ENCODE results near the gene USP38. TPM values are rescaled to one million over a fixed set of nuclear protein-coding genes. Genes with fewer than 3 reads are reported as not detected.

The USP38 gene
- total and polyA plus RNA-seq, 3 experiments from 2014 or later = 20.0 to 28.9 (median 28.8) TPM

DNA sequence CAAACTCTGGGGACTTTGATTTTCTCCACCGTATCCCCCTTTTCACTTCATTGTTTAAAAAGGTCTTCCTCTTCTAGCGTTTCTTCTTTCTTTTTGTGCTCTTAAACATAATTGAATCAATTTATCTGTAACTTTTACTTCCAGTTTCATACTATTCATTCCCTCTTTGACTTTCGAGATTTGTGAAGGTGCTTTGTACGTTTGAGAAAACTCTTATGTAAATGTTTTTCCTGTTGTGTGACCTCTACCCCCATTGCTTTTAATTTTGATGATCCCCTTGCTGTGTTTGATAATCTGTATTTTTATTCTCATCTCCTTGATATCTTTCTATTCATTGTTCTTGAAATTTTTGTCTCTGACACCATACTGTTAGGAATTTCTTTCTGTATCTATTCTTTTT is 4.8 kb downstream of the USP38 start:
- DNase-seq = no peak
- Mint-ChIP-seq H3K36me3 (peaks cover 0 to 77% (median 14%) of the 10 kb centered on the region in 3 donors), H3K4me3 (peak overlapping the region; percentile 56 to 95 (median 91)), H3K9me3 (no peaks in the 10 kb centered on the region), H3K27me3 (no peaks in the 10 kb centered on the region), H3K27ac (peak overlapping the region; percentile 0 to 95 (median 45)), H3K4me1 (peaks cover 64 to 80% (median 67%) of the 10 kb centered on the region in 3 donors)
- H3K27me3 ChIP-seq (ENCODE audit: insufficient read depth, low read length, poor library complexity, severe bottlenecking) = no peaks in the 10 kb centered on the region
- peaks cover 43% of the 10 kb centered on the region for H3K4me1 ChIP-seq (ENCODE audit: insufficient read depth, low read length)
- H3K9me3 ChIP-seq (ENCODE audit: low read length) = no peaks in the 10 kb centered on the region
- ChIA-PET POLR2A (no interaction called here), CTCF (no interaction called here)
- H3K27ac ChIP-seq (ENCODE audit: low read depth, low read length) = no peak overlapping the region
- H3K4me3 ChIP-seq (ENCODE audit: low read length) = no peak overlapping the region
- H3K36me3 ChIP-seq (ENCODE audit: insufficient read depth, low read length) = peaks cover 17% of the 10 kb centered on the region

DNA sequence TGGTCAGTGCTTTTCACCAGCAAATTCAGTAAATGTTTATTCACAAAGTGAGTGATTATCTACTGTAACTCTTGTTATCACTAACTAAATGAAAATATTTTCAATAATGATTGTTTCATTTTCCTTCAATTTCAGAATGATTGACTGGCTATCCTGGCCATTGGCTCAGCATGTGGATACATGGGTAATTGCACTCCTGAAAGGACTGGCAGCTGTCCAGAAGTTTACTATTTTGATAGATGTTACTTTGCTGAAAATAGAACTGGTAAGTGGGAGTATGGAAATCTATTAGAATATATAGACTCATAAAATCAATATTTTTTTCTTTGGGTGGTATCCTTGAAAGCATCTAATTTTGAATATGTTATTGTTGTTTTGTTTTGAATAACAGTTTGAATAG is 10.9 kb downstream of the USP38 start:
- H3K36me3 Mint-ChIP-seq = peaks cover 22 to 93% (median 42%) of the 10 kb centered on the region in 3 donors
- Histone ChIP-seq H3K9me3 (ENCODE audit: low read length) (no peaks in the 10 kb centered on the region), H3K4me3 (ENCODE audit: low read length) (no peak overlapping the region), H3K27ac (ENCODE audit: low read depth, low read length) (no peak overlapping the region), H3K27me3 (ENCODE audit: insufficient read depth, low read length, poor library complexity, severe bottlenecking) (no peaks in the 10 kb centered on the region), H3K4me1 (ENCODE audit: insufficient read depth, low read length) (peaks cover 13% of the 10 kb centered on the region), H3K36me3 (ENCODE audit: insufficient read depth, low read length) (peaks cover 58% of the 10 kb centered on the region)
- no peaks in the 10 kb centered on the region for H3K9me3 Mint-ChIP-seq
- no peak overlapping the region for H3K4me3 Mint-ChIP-seq
- H3K27me3 Mint-ChIP-seq = no peaks in the 10 kb centered on the region
- ChIA-PET POLR2A (no interaction called here), CTCF (no interaction called here)
- no peak for DNase-seq
- H3K4me1 Mint-ChIP-seq = peaks cover 37 to 65% (median 50%) of the 10 kb centered on the region in 3 donors
- peak overlapping the region in 1 of 8 donors; percentile 15 for H3K27ac Mint-ChIP-seq

DNA sequence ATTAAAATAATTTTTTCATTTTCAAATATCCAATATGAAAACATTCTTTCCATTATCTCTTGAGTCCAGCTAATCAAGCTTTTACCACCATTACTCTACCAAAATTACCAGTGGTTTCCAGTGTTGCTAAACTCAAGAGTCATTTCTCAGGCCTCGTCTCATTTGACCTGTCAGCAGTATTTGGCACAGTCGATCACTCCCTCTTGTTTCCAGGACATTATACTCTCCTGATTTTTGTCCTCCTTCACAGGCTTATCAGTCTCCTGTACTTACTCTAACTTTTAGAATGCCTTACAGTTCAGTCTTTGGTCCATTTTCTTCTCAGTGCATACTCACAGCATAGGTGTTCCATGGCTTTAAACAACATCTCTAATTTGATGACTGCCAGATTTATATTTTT is 11.6 kb downstream of the USP38 start:
- Histone ChIP-seq H3K27me3 (ENCODE audit: insufficient read depth, low read length, poor library complexity, severe bottlenecking) (no peaks in the 10 kb centered on the region), H3K9me3 (ENCODE audit: low read length) (no peaks in the 10 kb centered on the region), H3K36me3 (ENCODE audit: insufficient read depth, low read length) (peaks cover 52% of the 10 kb centered on the region), H3K27ac (ENCODE audit: low read depth, low read length) (no peak overlapping the region), H3K4me1 (ENCODE audit: insufficient read depth, low read length) (peaks cover 9% of the 10 kb centered on the region), H3K4me3 (ENCODE audit: low read length) (no peak overlapping the region)
- ChIA-PET CTCF (no interaction called here), POLR2A (no interaction called here)
- no peaks in the 10 kb centered on the region for H3K9me3 Mint-ChIP-seq
- peaks cover 38 to 65% (median 51%) of the 10 kb centered on the region in 3 donors for H3K4me1 Mint-ChIP-seq
- H3K27me3 Mint-ChIP-seq = no peaks in the 10 kb centered on the region
- peaks cover 22 to 93% (median 40%) of the 10 kb centered on the region in 3 donors for H3K36me3 Mint-ChIP-seq
- no peak overlapping the region for H3K4me3 Mint-ChIP-seq
- H3K27ac Mint-ChIP-seq = no peak overlapping the region
- no peak for DNase-seq

DNA sequence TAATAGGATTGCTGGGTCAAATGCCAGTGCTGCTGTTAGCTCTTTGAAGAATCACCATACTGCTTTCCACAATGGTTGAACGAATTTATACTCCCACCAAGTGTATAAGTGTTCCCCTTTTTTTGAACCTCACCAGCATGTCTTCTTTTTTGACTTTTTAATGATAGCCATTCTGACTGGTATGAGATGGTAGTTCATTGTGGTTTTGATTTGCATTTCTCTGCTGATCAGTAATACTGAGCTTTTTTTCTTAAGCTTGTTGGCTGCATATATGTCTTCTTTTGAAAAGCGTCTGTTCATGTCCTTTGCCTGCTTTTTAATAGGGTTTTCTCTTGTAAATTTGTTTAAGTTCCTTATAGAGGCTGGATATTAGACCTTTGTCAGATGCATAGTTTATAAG is 14.8 kb downstream of the USP38 start:
- H3K27ac Mint-ChIP-seq = peak overlapping the region in 2 of 8 donors; percentile 2 to 16

DNA sequence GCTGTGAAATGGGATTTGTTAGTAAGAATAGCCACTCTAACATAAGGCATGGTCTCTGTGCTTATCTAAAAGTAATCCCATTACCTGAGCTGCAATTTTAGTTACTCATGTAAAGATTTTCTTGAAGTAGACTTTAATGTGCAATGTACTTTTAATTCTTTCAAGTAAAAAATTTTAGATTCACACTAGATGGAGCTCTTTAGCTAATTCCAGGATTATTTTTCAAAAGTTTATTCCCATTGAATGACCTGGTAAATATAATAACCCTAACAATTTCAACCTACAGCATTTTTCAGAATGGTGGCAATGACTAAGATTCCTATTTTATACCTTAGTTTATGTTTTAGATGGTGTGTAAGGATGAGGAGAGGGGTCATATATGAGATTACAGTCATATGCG is 18.1 kb downstream of the USP38 start:
- peaks cover 14 to 90% (median 40%) of the 10 kb centered on the region in 3 donors for H3K36me3 Mint-ChIP-seq
- no peaks in the 10 kb centered on the region for H3K9me3 Mint-ChIP-seq
- Histone ChIP-seq H3K36me3 (ENCODE audit: insufficient read depth, low read length) (peaks cover 39% of the 10 kb centered on the region), H3K4me3 (ENCODE audit: low read length) (no peak overlapping the region), H3K27ac (ENCODE audit: low read depth, low read length) (no peak overlapping the region), H3K9me3 (ENCODE audit: low read length) (no peaks in the 10 kb centered on the region), H3K27me3 (ENCODE audit: insufficient read depth, low read length, poor library complexity, severe bottlenecking) (no peaks in the 10 kb centered on the region), H3K4me1 (ENCODE audit: insufficient read depth, low read length) (no peaks in the 10 kb centered on the region)
- ChIA-PET CTCF (interaction anchor here (0.7 kb wide), 1 partner anchor 17 kb away, joined by 3 read pairs; no protein-coding TSS in a partner anchor), POLR2A (no interaction called here)
- no peak overlapping the region for H3K4me3 Mint-ChIP-seq
- DNase-seq = no peak
- no peak overlapping the region for H3K27ac Mint-ChIP-seq
- H3K27me3 Mint-ChIP-seq = no peaks in the 10 kb centered on the region
- peaks cover 35 to 56% (median 41%) of the 10 kb centered on the region in 3 donors for H3K4me1 Mint-ChIP-seq

More for the DNA sequence above, 14.8 kb downstream of the USP38 start:
- H3K27me3 Mint-ChIP-seq = no peaks in the 10 kb centered on the region
- ChIA-PET POLR2A (no interaction called here), CTCF (no interaction called here)
- H3K36me3 ChIP-seq (ENCODE audit: insufficient read depth, low read length) = peaks cover 50% of the 10 kb centered on the region
- H3K9me3 Mint-ChIP-seq = no peaks in the 10 kb centered on the region
- peaks cover 22 to 90% (median 38%) of the 10 kb centered on the region in 3 donors for H3K36me3 Mint-ChIP-seq
- no peak for DNase-seq
- no peak overlapping the region for H3K4me3 Mint-ChIP-seq
- no peak overlapping the region for H3K4me3 ChIP-seq (ENCODE audit: low read length)
- H3K9me3 ChIP-seq (ENCODE audit: low read length) = no peaks in the 10 kb centered on the region
- peaks cover 36 to 52% (median 47%) of the 10 kb centered on the region in 3 donors for H3K4me1 Mint-ChIP-seq
- H3K27ac ChIP-seq (ENCODE audit: low read depth, low read length) = no peak overlapping the region
- no peaks in the 10 kb centered on the region for H3K4me1 ChIP-seq (ENCODE audit: insufficient read depth, low read length)
- H3K27me3 ChIP-seq (ENCODE audit: insufficient read depth, low read length, poor library complexity, severe bottlenecking) = no peaks in the 10 kb centered on the region

DNA sequence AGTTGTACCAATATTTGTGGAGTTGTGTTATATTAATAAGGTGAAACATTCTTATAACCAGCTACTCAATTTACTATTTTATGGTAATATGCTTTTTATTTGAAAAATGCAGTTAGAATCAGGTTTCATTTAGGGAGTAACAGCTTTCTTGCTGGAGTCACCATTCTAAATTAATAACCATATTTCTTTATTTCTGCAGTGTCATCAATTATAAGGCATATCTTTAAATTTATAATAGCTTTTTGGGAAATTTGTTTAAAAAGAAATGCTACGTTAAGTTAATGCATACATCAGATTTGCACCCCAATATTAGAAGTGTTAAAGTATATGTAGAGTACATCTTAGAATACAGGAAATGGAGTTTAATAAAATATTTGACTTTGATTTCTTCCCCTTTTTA is 18.9 kb downstream of the USP38 start:
- no peak overlapping the region for H3K4me3 ChIP-seq (ENCODE audit: low read length)
- H3K4me1 ChIP-seq (ENCODE audit: insufficient read depth, low read length) = no peaks in the 10 kb centered on the region
- POLR2A ChIA-PET = no interaction called here
- Mint-ChIP-seq H3K27me3 (no peaks in the 10 kb centered on the region), H3K36me3 (peaks cover 14 to 85% (median 36%) of the 10 kb centered on the region in 3 donors), H3K4me1 (peaks cover 34 to 55% (median 41%) of the 10 kb centered on the region in 3 donors), H3K4me3 (no peak overlapping the region), H3K27ac (no peak overlapping the region), H3K9me3 (no peaks in the 10 kb centered on the region)
- no peaks in the 10 kb centered on the region for H3K9me3 ChIP-seq (ENCODE audit: low read length)
- peaks cover 32% of the 10 kb centered on the region for H3K36me3 ChIP-seq (ENCODE audit: insufficient read depth, low read length)
- no peak overlapping the region for H3K27ac ChIP-seq (ENCODE audit: low read depth, low read length)
- CTCF ChIA-PET = interaction anchor here (0.7 kb wide), 1 partner anchor 18 kb away, joined by 3 read pairs; no protein-coding TSS in a partner anchor
- H3K27me3 ChIP-seq (ENCODE audit: insufficient read depth, low read length, poor library complexity, severe bottlenecking) = no peaks in the 10 kb centered on the region
- DNase-seq = no peak

DNA sequence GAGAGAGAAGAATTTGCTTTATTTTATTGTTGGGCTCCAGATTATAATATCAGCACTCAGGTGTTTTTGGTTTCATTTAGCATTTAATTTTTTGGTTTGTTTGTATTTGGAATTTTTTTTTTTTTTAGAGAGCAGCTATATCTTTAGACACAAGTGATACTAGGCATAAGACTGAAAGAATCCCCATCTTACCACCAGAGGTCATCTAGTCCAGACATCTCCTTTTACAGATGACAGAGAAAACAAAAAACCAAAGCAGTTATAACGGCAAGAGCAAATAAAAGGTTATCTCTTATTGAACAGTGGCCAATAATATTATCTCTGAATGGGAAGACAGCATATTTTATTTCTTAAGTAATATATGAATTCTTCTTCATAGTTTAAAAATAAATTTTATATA is 22.8 kb downstream of the USP38 start:
- H3K27ac Mint-ChIP-seq = peak overlapping the region in 4 of 8 donors; percentile 6 to 52 (median 14)
- Histone ChIP-seq H3K27me3 (ENCODE audit: insufficient read depth, low read length, poor library complexity, severe bottlenecking) (no peaks in the 10 kb centered on the region), H3K27ac (ENCODE audit: low read depth, low read length) (no peak overlapping the region), H3K4me1 (ENCODE audit: insufficient read depth, low read length) (no peaks in the 10 kb centered on the region), H3K9me3 (ENCODE audit: low read length) (no peaks in the 10 kb centered on the region), H3K36me3 (ENCODE audit: insufficient read depth, low read length) (peaks cover 14% of the 10 kb centered on the region), H3K4me3 (ENCODE audit: low read length) (no peak overlapping the region)
- CTCF ChIA-PET = no interaction called here
- H3K9me3 Mint-ChIP-seq = no peaks in the 10 kb centered on the region
- peaks cover 7 to 78% (median 22%) of the 10 kb centered on the region in 3 donors for H3K36me3 Mint-ChIP-seq
- no peaks in the 10 kb centered on the region for H3K27me3 Mint-ChIP-seq
- POLR2A ChIA-PET = no interaction called here
- no peak overlapping the region for H3K4me3 Mint-ChIP-seq
- DNase-seq = no peak
- H3K4me1 Mint-ChIP-seq = peaks cover 10 to 26% (median 16%) of the 10 kb centered on the region in 3 donors

DNA sequence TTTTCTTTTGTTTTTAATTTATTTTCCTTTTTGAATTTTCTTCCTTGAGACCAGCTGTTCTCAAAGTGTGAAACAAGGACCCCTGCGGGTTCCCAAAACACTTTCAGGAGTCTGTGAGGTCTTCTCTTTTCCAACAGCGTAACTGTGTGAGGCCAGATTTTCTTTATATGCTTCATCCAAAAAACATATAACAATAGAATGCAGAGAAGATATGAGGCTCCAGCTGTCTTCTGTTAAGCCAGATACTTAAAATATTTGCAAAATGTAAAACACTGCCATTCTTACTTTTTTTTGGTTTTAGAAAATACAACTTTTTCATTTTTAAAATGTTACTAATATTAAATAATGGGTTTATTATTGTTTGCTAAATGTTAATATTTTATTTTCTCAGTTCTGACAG is 27.8 kb downstream of the USP38 start:
- Mint-ChIP-seq H3K4me3 (no peak overlapping the region), H3K36me3 (peaks cover under 1 to 64% (median 15%) of the 10 kb centered on the region in 3 donors)
- CTCF ChIA-PET = no interaction called here

More for the DNA sequence above, 27.8 kb downstream of the USP38 start:
- H3K4me1 Mint-ChIP-seq = peaks cover 7 to 31% (median 27%) of the 10 kb centered on the region in 3 donors
- H3K27ac Mint-ChIP-seq = no peak overlapping the region
- Histone ChIP-seq H3K9me3 (ENCODE audit: low read length) (no peaks in the 10 kb centered on the region), H3K27ac (ENCODE audit: low read depth, low read length) (no peak overlapping the region), H3K36me3 (ENCODE audit: insufficient read depth, low read length) (peaks cover 17% of the 10 kb centered on the region), H3K4me3 (ENCODE audit: low read length) (no peak overlapping the region), H3K4me1 (ENCODE audit: insufficient read depth, low read length) (no peaks in the 10 kb centered on the region), H3K27me3 (ENCODE audit: insufficient read depth, low read length, poor library complexity, severe bottlenecking) (no peaks in the 10 kb centered on the region)
- H3K27me3 Mint-ChIP-seq = no peaks in the 10 kb centered on the region
- DNase-seq = no peak
- POLR2A ChIA-PET = no interaction called here
- no peaks in the 10 kb centered on the region for H3K9me3 Mint-ChIP-seq

Measured in CD8-positive, alpha-beta memory T cell (primary cell).